HG03060 (cell line): ENCODE measurements around the gene HPSE.

ENCODE experiments used
- ATAC-seq: cut with Tn5 transposase; IDR thresholded peaks from one replicate; pipeline ENCODE4 v1.9.1; 2021; ENCODE audit warnings: low read depth, moderate number of reproducible peaks; ENCODE audit not compliant: unreplicated experiment

The HPSE gene

GRCh38 chr4:83334425-83335241 lies at the start of gene HPSE:
Gene HPSE, minus strand, starts transcription at chr4:83334848. Its CDS starts 66 bp downstream, at chr4:83334782.
- ATAC-seq, result no peak

DNA sequence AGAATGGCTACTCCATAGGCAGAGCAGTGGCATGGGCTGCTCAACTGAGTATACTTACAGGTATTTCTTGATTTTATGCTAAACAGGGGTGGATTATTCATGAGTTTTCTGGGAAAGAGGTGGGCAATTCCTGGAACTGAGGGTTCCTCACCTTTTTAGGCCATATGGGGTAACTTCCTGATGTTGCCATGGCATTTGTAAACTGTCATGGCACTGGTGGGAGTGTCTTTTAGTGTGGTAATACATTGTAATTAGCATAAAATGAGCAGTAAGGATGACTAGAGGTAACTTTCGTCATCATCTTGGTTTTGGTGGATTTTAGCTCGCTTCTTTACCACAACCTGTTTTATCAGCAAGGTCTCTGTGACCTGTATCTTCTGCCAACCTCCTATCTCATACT lies 48.2 kb upstream of the HPSE start:
- ATAC-seq, result no peak

GRCh38 chr4:83381173-83381572 lies 46.5 kb upstream of the HPSE start:
- ATAC-seq, result no peak

- no peak for ATAC-seq
These were observed 43.8 kb upstream of the HPSE start for GRCh38 chr4:83378419-83378818.

GRCh38 chr4:83372931-83373330 lies 38.3 kb upstream of the HPSE start:
- no peak for ATAC-seq

DNA sequence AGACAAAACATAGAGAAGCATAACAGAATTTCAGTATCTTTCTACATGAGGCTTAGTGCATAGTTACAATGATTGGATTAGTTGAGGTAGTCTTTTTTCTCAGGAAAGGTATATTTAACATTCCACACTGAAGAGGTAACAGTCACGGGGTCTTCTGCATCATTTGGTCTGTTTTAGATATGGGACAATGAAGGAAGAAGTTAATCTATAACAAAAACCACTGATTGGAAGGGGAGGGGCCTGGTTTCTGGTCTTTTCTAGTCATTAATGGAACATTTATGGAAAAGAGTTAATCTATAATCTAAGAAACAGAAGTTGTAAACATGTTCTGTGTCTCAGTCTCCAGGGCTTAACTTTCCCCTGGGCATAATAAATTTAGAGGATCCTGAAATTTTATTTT lies 37.3 kb upstream of the HPSE start:
- ATAC-seq, result no peak

- no peak for ATAC-seq
These were observed 36.6 kb upstream of the HPSE start for GRCh38 chr4:83371235-83371634.

DNA sequence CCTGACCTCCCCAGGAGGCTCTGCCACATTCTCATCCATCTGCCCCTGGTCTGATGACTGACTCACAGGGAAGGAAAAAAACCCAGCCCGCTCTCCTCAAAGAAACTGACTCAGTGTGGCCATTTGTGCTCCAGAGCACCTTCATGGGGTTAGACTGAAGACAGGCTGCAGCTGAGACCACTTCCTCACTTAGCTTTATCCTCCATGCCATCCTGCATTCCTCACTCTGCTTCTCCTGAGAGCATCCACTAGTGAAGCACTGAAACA lies 35.9 kb upstream of the HPSE start:
- ATAC-seq, result no peak

DNA sequence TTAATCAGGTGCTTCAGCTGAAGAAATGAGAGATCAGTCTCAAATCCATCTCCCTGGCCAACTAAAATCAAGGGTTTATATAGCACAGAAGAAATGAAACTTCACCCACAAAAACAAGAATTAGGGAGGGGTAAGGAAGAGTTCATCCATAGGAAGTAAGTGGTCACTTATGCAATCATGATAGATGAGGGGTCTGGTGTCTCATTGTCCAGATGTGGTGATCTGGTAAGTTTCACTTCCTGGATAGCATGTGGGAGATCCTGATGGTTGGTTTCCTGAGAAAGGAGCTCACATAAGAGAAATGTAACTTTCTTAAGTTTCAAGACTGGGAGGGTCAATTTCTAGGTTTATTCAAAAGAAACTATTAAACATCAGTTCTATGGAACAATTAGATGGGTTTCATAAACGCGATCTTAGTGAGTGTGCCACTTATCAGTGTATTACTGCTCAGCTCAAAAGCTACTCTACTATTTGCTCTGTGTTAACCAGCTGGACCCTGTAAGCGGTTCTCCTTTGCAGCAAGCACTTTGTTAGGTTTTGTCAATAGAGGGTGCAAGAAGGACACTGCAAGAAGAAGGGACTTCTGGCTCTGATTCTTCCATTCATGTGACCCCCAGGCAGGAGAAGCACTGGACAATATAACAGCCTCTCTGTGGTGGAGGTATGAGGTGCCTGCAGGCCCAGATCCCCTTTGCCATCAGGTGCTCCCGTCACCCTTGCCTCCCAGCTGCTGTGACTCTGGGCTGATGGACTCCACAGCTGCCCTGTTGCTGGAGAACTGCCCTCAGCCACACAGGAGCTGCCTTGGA lies 35.4 kb upstream of the HPSE start:
- no peak for ATAC-seq

DNA sequence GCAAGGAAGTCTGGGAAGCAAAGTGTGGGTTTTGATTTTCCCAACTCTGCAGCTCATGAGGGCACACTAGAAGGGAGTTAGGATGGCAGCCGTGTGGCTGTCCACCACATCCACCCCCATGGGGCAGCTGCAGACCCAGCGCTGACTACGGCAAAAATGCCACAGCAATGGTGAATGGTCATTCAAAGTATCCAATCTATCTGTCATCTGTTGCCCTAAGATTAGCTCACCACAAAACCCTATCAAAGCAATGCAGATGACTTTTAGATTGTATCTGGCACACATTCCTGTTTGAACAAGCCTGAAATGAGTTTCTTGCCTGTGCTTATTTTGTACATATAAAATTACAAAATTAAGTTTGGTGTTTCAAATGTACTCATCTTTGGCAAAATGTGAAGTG lies 29.7 kb upstream of the HPSE start:
- ATAC-seq, result no peak

- ATAC-seq, result no peak
These were observed 28.1 kb upstream of the HPSE start for GRCh38 chr4:83362492-83363329.

DNA sequence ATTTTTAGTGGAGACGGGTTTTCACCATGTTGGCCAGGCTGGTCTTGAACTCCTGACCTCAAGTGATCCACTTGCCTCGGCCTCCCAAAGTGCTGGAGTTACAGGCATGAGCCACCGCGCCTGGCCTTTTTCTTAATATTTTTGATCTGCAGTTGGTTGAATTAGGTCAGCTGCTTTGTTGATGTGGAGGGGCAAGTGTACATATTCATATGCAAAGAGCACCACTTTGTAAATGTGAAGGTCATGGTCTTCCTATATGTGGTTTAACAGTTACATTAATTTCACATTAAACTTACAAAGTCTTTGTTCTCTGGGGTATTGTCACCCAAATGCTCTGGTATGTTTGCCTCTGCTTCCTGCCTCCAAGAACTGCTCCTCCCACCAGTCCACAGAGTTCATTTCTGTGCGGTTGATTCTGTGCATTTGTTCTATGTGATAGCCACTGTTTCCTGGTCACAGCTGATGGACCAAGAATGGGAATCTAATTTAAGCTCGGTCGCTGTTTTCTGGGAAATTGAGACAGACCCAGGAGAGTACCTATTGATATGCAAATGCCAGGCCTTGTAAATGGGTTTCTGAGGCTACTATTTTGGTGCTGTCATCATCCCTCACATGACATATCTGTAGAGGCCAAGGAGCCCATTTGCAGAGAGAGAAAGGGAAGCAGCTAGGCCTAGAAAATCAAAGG lies 26.9 kb upstream of the HPSE start:
- ATAC-seq, result no peak

DNA sequence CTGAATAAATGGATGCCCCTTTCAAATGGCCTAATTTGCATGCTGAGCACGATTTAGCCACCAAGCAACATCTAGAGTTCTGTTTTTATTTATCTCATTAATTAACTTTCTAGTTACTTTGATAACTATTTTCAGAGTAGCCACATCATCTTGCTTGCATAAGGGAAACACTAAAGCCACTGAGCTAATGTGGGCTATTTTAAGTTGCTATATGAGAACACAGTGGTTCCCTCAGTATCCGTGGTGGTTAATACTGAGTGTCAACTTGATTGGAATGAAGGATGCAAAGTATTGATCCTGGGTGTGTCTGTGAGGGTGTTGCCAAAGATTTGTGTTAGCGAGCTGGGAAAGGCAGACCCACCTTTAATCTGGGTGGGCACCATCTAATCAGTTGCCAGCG lies 25.4 kb upstream of the HPSE start:
- no peak for ATAC-seq

DNA sequence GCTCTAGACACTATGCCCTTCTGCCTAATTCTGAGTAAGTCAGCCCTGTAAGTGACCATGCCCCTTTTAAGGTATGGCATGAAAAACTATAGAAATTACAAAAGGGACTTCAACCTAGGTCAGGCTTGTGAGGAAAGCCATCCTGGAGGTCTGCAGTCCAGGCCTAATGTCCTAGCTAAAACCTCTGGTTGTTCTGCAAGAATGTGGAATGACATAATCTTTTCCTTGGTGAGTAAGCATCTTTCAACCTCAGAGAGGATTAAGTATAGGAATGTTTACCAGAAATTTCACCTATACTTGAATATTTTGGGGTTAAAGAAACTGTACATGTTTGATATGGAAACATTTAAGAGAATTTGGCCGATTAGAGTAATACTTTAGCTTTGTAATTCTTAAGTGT lies 23.8 kb upstream of the HPSE start:
- no peak for ATAC-seq

DNA sequence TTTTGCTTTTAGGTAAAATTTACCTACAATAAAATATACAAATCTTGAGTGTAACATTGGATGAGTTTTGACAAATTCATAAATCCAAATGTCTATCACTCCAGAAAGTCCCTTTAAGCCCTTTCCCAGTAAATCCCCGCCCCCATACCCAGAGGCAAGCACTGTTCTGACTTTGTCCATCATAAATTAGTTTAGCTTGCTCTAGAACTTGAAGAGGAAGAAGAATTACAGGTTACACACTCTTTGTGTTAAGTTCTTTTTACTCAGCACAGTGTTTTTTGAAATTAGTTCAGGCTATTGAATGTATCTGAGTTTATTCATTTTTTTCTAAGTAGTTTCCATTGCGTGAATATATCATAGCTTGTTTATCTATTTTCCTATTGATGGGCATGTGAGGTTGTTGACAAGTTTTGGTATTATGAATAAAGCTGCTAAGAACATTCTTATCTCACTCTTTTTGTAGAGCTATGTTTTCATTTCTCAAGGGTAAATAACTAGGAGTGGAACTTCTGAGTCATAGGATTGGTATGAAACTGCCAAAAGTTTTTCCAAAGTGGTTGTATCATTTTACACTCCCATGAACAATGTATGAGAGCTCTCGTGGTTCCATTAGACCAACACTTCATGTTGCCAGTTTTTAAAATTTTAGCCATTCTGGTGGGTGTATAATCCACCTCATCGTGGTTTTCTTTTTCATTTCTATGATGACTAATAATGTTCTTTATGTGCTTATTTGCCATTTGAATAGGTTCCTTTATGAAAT lies 22.4 kb upstream of the HPSE start:
- ATAC-seq, result no peak

DNA sequence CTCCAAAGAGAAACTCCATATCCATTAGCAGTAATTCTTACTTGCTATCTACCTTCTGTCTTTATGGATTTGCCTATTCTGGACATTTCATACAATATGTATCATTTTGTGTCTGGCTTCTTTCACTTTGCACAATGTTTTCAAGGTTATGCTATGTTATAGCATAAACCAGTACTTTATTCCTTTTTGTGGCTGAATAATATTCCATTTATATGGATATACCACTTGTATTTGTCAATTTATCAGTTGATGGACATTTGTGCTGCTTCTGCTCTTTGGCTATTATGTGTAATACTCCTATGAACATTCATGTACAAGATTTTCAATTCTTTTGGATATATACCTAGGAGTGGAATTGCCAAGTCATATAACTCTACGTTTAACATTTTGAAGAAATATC lies 18.9 kb upstream of the HPSE start:
- no peak for ATAC-seq

- no peak for ATAC-seq
These were observed 13.4 kb upstream of the HPSE start for GRCh38 chr4:83348074-83348473.

GRCh38 chr4:83342476-83342875 lies 7.8 kb upstream of the HPSE start:
- ATAC-seq, result no peak

GRCh38 chr4:83340692-83341343 lies 6.2 kb upstream of the HPSE start:
- ATAC-seq, result no peak
